CD4-positive, alpha-beta T cell (primary cell): Measurements from ENCODE around the gene AGGF1. TPM values are rescaled to one million over a fixed set of nuclear protein-coding genes. Genes with fewer than 3 reads are reported as not detected.

Experiments
- ATAC-seq: fragments of 200-7000 bp; cut with Tn5 transposase; one replicate; pipeline ENCODE4 v1.10.0; 2022; ENCODE audit warnings: mild to moderate bottlenecking; ENCODE audit not compliant: poor library complexity
- CTCF ChIA-PET: fragments of 350-600 bp; sonication (Branson Sonifier 250); formaldehyde crosslinking; loops from one replicate; lab custom pipeline; 2021; ENCODE audit warnings: antibody characterized with exemption, inconsistent platforms; lab: Charles Lee
- POLR2A ChIA-PET: fragments of 350-600 bp; sonication (Branson Sonifier 250); formaldehyde crosslinking; loops from one replicate; lab custom pipeline; 2021; ENCODE audit warnings: antibody characterized with exemption, inconsistent platforms; lab: Charles Lee
- DNase-seq, 14 experiments: peaks; one replicate each; pipeline ENCODE4 v3.0.0-alpha.2; 2013 to 2020; ENCODE audit warnings: mixed read lengths in 2 of 14
- H3K27ac ChIP-seq, 2 donors: one replicate each; pipeline versions ENCODE4 v1.5.1 to v1.7.0; 2013; ENCODE audit warnings: low read length in 2 of 2, low read depth in 1 of 2, mild to moderate bottlenecking in 1 of 2
- H3K27me3 ChIP-seq, 2 experiments: 1 replicate in 1 of 2; 2 replicates in 1 of 2; pipeline versions ENCODE4 v1.6.1 to v1.7.0; 2013; ENCODE audit warnings: low read length in 2 of 2, control low read depth in 1 of 2, mild to moderate bottlenecking in 1 of 2, moderate library complexity in 1 of 2; ENCODE audit not compliant: insufficient read depth in 2 of 2, control insufficient read depth in 1 of 2
- H3K36me3 ChIP-seq: one replicate; pipeline ENCODE4 v1.6.1; 2013; ENCODE audit warnings: low read length, control low read depth; ENCODE audit not compliant: insufficient read depth
- H3K4me1 ChIP-seq: one replicate; pipeline ENCODE4 v1.6.1; 2013; ENCODE audit warnings: low read length, control low read depth; ENCODE audit not compliant: insufficient read depth
- H3K4me3 ChIP-seq: one replicate; pipeline ENCODE4 v1.5.1; 2013; ENCODE audit warnings: mild to moderate bottlenecking, low read length, moderate library complexity
- H3K9me3 ChIP-seq, 2 experiments: 1 replicate in 1 of 2; 2 replicates in 1 of 2; pipeline versions ENCODE4 v1.6.1 to v1.7.0; 2013; ENCODE audit warnings: low read length in 2 of 2, mild to moderate bottlenecking in 2 of 2, control low read depth in 1 of 2, moderate library complexity in 1 of 2; ENCODE audit not compliant: control insufficient read depth in 1 of 2, insufficient read depth in 1 of 2
- H3K27ac Mint-ChIP-seq: one replicate; pipeline ENCODE4 v1.8.0; 2020; ENCODE audit warnings: mixed read lengths
- H3K27me3 Mint-ChIP-seq: one replicate; pipeline ENCODE4 v1.8.0; 2021; ENCODE audit warnings: mixed read lengths
- H3K36me3 Mint-ChIP-seq: one replicate; pipeline ENCODE4 v1.8.0; 2021; ENCODE audit warnings: low read depth, mixed read lengths
- H3K4me1 Mint-ChIP-seq: one replicate; pipeline ENCODE4 v1.8.0; 2021; ENCODE audit warnings: low read depth, mixed read lengths
- H3K4me3 Mint-ChIP-seq: one replicate; pipeline ENCODE4 v1.8.0; 2020; ENCODE audit warnings: mild to moderate bottlenecking, mixed read lengths
- H3K9me3 Mint-ChIP-seq: one replicate; pipeline ENCODE4 v1.8.0; 2020; ENCODE audit warnings: mixed read lengths
- CTCF ChIP-seq: fragments of 200-600 bp; IDR thresholded peaks from one replicate; pipeline ENCODE4 v1.8.0; 2022; ENCODE audit warnings: antibody characterized with exemption, mild to moderate bottlenecking
- intact Hi-C, 2 experiments: fragments of 100-400 bp; cut with DNase I in 1 of 2; cut with micrococcal nuclease in 1 of 2; formaldehyde crosslinking; loops; one replicate each; pipeline versions ENCODE4 v1.15.1 to v1.9.0; 2023 to 2025; cut with DNase I, micrococcal nuclease
- total RNA-seq, 174 experiments: library from RNA in 2 of 174; stranded (reverse) in 2 of 174; gene quantifications; one replicate each; pipeline ENCODE4 v1.2.3 and lab custom pipeline; 2021 to 2026

The AGGF1 gene
- total RNA-seq, 2 experiments from 2014 or later: 15.5 to 15.7 TPM

DNA sequence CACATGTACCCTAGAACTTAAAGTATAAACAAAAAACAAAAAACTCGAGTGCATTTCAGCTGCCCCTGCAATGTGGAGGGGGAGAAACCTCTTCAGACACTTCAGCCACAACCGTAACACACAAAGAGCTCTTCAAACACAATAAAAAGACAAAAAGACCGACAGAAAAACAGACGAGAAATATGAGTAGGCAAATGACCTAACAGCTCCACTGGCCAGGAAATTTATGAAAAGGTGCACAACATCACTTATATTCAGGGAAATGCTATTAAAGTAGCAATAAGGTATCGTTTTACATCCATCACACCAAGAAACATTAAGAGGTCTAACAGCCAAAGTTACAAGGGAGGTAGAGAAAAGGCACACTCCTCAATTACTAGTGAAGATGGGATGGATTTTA is 50.7 kb downstream of the AGGF1 start:
- Mint-ChIP-seq H3K4me1 (peaks cover 6% of the 10 kb centered on the region), H3K36me3 (no peaks in the 10 kb centered on the region), H3K4me3 (no peak overlapping the region), H3K27me3 (no peaks in the 10 kb centered on the region), H3K9me3 (no peaks in the 10 kb centered on the region), H3K27ac (no peak overlapping the region)
- ATAC-seq: no peak
- POLR2A ChIA-PET: no interaction called here
- Histone ChIP-seq H3K27me3 (no peaks in the 10 kb centered on the region), H3K4me3 (no peak overlapping the region), H3K4me1 (peaks cover 7% of the 10 kb centered on the region), H3K9me3 (no peaks in the 10 kb centered on the region), H3K27ac (no peak overlapping the region), H3K36me3 (no peaks in the 10 kb centered on the region)
- CTCF ChIA-PET: interaction anchor here (0.6 kb wide), 1 partner anchor 1000 kb away, joined by 3 read pairs; no protein-coding TSS in a partner anchor
- TF ChIP-seq CTCF: no peak
- no peak for DNase-seq
- intact Hi-C loops: no loop called here

GRCh38 chr5:77082280-77082679 is 52.1 kb downstream of the AGGF1 start:
- H3K9me3 Mint-ChIP-seq: no peaks in the 10 kb centered on the region
- no peak for TF ChIP-seq CTCF
- Histone ChIP-seq H3K4me3 (no peak overlapping the region), H3K27me3 (peaks cover 0 to 3% of the 10 kb centered on the region in 2 experiments), H3K27ac (no peak overlapping the region), H3K36me3 (no peaks in the 10 kb centered on the region), H3K4me1 (peaks cover 8% of the 10 kb centered on the region), H3K9me3 (no peaks in the 10 kb centered on the region)
- DNase-seq (no peak), ATAC-seq (no peak)
- H3K4me3 Mint-ChIP-seq: no peak overlapping the region
- H3K27me3 Mint-ChIP-seq: peaks cover 2% of the 10 kb centered on the region
- peaks cover 9% of the 10 kb centered on the region for H3K36me3 Mint-ChIP-seq
- CTCF ChIA-PET: no interaction called here
- peaks cover 9% of the 10 kb centered on the region for H3K4me1 Mint-ChIP-seq
- intact Hi-C loops: no loop called here
- POLR2A ChIA-PET: no interaction called here
- no peak overlapping the region for H3K27ac Mint-ChIP-seq

DNA sequence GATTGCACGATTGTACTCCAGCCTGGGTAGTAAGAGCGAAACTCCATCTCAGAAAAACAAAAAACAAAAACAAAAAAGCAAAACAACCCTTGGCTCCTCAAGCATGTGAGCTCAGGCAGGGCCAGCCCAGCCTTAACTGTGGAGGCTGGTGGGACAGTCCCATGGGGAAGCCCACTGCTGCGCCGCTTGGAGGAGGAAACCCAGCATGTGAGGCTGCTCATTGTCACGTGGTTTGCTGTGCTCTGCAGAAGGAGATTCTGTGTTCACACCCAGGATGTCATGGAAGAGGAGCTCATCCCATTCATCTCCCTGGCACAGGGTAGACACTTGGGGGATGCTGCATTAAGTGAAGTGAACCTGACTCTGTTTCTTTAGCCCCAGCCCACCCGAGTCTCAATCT is 52.9 kb downstream of the AGGF1 start:
- Mint-ChIP-seq H3K4me3 (no peak overlapping the region), H3K27me3 (peaks cover 7% of the 10 kb centered on the region), H3K4me1 (peaks cover 13% of the 10 kb centered on the region), H3K27ac (no peak overlapping the region), H3K36me3 (peaks cover 11% of the 10 kb centered on the region), H3K9me3 (no peaks in the 10 kb centered on the region)
- DNase-seq: no peak
- H3K9me3 ChIP-seq: no peaks in the 10 kb centered on the region
- POLR2A ChIA-PET: no interaction called here
- intact Hi-C loops: no loop called here
- H3K27ac ChIP-seq: no peak overlapping the region
- TF ChIP-seq CTCF: no peak
- H3K4me1 ChIP-seq: peaks cover 15% of the 10 kb centered on the region
- H3K4me3 ChIP-seq: no peak overlapping the region
- CTCF ChIA-PET: no interaction called here
- peaks cover 0 to 6% of the 10 kb centered on the region in 2 experiments for H3K27me3 ChIP-seq
- ATAC-seq: no peak
- H3K36me3 ChIP-seq: no peaks in the 10 kb centered on the region
